C4-2B (cell line): ENCODE data around the gene BIRC2.

Experiments used
- CTCF ChIP-seq: fragments of 450-650 bp; conservative IDR thresholded peaks from 2 replicates; pipeline ENCODE4 v1.5.1; 2017; ENCODE audit warnings: mild to moderate bottlenecking
- ZFX ChIP-seq: fragments of 450-650 bp; IDR thresholded peaks from 2 replicates; pipeline ENCODE4 v1.6.1; 2017

GRCh38 chr11:102304686-102305085, 42.3 kb upstream of the BIRC2 start:
- TF ChIP-seq CTCF (no peak), ZFX (no peak)
